Embryonic facial prominence (tissue), 1 donor: Measurements from ENCODE around the gene EFHC2.

Source experiments
- DNase-seq: peaks from one replicate; pipeline ENCODE4 v3.0.0-alpha.2; 2016; ENCODE audit errors: extremely low spot score

EFHC2 gene

GRCh38 chrX:44147130-44147529 lies 196.3 kb downstream of the EFHC2 start:
- DNase-seq, result no peak

GRCh38 chrX:44144177-44144945 lies 199.1 kb downstream of the EFHC2 start:
- DNase-seq, result no peak

GRCh38 chrX:44143061-44143602 lies 200.3 kb downstream of the EFHC2 start:
- DNase-seq, result no peak

GRCh38 chrX:44130189-44130588 lies 213.3 kb downstream of the EFHC2 start:
- no peak for DNase-seq

GRCh38 chrX:44113337-44113736 lies 230.1 kb downstream of the EFHC2 start:
- no peak for DNase-seq

- DNase-seq, result no peak
Measured at GRCh38 chrX:44106864-44107263, 236.6 kb downstream of the EFHC2 start.

GRCh38 chrX:44105228-44105913 lies 238.1 kb downstream of the EFHC2 start:
- no peak for DNase-seq

- no peak for DNase-seq
Measured at GRCh38 chrX:44104699-44105098, 238.8 kb downstream of the EFHC2 start.

GRCh38 chrX:44101281-44101680 lies 242.2 kb downstream of the EFHC2 start:
- no peak for DNase-seq

- DNase-seq, result no peak
Measured at GRCh38 chrX:44099366-44099765, 244.1 kb downstream of the EFHC2 start.
